Stimulated activated CD8-positive, alpha-beta memory T cell treated with anti-CD3 and anti-CD28 coated beads, Interleukin-4, amount 100 ng/mL, for 24 hours (primary cell): ENCODE results near the gene SERPINC1.
"Not testable (repeated sequence)": the region's sequence is repeated elsewhere in the genome, so short reads cannot be mapped to it uniquely, and the experiment has no call there.

Experiments
- DNase-seq: peaks from one replicate; pipeline ENCODE4 v3.0.0-alpha.2; 2020; ENCODE audit warnings: low read depth

The SERPINC1 gene

DNA sequence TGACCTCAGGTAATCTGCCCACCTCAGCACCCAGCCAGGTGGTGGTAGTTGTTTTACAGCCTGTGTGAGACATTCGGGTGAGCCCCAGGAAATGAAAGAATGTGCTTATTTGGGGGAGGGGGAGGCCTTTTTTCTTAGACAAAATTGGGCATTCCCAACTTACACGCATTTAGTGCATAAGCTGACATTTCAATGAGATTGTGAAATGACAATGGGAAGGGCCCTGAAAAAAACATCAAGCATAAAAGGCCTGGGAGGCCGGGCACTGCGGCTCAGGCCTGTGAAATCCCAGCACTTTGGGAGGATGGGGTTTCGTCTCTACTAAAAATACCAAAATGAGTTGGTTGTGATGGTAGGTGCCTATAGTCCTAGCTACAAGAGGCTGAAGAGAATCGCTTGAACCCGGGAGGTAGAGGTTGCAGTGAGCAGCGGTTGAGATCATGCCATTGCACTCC is 54.3 kb downstream of the SERPINC1 start:
- no peak for DNase-seq

DNA sequence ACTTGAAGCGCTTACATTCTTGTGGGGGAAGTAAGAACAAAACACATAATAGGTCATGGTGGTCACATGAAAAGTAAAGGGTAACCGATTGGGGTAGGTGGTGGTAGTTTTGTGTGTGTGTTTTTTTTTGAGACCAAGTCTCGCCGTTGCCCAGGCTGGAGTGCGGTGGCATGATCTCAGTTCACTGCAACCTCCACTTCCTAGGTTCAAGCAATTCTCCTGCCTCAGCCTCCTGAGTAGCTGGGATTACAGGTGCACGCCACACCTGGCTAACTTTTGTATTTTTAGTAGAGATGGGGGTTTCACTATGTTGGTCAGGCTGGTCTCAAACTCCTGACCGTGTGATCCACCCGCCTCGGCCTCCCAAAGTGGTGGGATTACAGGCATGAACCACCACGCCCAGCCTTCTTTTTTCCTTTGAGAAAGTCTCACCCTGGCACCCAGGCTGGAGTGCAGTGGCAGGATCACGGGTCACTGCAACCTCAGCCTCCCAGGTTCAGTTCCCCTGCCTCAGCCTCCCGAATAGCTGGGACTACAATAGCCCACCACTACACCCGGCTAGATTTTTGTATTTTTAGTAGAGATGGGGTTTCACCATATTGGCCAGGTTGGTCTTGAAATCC is 54.9 kb downstream of the SERPINC1 start:
- peak; percentile 14 for DNase-seq

DNA sequence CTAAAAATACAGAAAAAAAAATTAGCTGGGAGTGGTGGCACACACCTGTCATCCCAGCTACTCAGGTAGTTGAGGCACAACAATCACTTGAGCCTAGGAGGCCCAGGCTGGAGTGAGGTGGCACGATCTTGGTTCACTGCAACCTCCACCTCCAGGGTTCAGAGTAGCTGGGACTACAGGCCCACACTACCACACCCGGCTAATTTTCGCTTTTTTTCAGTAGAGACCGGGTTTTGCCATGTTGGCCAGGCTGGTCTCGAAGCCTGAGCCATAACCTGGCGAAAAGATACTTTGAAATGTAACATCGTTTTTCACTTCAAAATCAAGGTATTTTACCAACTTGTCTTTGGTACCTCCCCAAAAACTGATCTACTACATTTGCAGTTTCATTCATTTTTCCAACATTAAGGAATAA is 55.4 kb downstream of the SERPINC1 start:
- peak; percentile 26 for DNase-seq

DNA sequence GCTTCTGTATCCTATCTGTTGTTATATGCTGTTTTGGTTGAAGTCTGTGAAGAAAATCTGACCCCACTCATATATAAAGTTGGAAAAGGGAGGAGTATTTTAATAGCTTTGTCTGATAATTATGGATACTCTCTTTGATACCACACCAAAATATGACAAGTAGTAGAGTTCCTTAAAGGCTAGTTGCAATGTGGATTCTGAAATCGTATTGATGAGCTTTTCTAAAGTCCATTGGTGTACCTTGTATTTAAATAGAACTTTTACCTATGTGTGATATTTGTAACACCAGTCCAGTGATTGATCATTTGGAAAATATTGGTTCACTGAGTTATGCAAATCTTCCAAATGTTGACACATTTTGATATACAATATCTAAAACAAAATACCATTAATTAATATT is 57.1 kb downstream of the SERPINC1 start:
- no peak for DNase-seq

DNA sequence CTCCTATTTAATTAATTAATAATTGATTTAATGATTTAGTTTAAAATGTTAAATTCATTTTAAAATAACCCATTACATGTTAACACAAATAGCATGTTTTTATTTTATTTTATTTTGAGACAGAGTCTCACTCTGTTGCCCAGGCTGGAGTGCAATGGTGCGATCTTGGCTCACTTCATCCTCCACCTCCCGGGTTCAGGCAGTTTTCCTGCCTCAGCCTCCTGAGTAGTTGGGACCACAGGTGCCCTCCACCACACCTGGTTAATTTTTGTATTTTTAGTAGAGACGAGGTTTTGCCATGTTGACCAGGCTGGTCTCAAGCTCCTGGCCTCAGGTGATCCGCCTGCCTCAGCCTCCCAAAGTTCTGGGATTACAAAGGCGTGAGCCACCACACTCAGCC is 57.6 kb downstream of the SERPINC1 start:
- not testable (repeated sequence) for DNase-seq

DNA sequence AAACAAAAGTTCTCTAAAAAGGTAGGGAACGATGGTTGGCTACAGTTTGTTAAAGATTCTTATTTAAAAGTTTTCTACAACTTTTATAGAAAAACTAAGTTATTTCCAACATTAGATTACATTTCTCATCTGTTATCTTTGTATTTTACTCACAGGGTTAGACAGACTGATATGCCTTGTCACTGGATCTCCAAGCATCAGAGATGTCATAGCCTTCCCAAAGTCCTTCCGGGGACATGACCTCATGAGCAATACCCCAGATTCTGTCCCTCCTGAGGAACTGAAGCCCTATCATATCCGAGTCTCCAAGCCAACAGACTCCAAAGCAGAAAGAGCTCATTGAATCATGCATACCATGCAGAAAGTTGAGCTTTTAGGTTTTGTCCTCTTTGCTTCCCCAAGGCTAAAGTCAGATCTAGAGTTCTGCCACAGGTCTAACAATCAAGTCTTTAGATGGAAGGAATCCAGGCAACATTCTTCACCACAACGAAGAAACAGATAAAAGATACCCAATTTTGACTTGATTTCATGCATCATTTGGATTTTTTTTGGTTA is 59.7 kb downstream of the SERPINC1 start:
- no peak for DNase-seq

DNA sequence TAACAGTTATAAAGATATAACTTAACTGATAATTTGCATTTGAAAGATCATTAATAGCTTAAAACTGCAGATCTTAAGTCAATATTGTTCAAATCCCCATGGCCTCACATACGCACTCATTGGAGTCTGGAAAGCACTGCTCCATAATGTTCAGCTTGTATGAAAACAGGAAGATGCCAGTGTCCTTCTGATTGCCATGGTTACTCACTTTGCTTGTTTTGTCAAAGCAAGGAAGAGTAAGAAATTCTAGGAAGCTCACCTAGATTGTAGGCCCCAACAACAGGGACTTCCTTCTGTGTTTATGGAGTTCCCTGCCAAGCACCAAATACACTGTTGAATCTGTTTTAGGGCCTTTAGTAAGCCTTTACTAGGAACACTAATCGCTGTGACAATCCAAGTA is 60.2 kb downstream of the SERPINC1 start:
- no peak for DNase-seq

DNA sequence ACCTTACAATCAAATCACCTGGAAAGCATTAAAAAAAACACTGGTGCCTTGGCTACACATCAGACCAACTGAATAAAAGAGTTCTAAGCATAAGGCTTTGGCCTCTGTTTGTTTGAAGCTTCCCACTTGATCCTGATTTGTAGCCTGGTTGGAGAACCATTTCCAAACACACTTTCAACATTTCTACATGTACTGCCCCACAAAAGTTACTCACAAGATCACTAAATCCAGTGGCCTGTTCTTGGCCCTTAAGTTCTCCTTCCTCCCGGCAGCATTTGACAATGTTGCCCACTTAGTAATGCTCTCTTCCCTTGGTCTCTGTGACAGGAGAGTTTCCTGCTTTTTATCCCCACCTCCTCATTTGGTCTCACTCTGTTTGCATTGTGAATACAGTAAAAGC is 61.1 kb downstream of the SERPINC1 start:
- DNase-seq = no peak
